Aorta (tissue), 5 donors: ENCODE results near the gene RABGAP1L. TPM values are rescaled to one million over a fixed set of nuclear protein-coding genes. Genes with fewer than 3 reads are reported as not detected.

ENCODE experiments used
- ATAC-seq: fragments of 200-7000 bp; cut with Tn5 transposase; one replicate; pipeline ENCODE4 v1.9.1; 2022; ENCODE audit warnings: moderate library complexity; ENCODE audit not compliant: low FRiP score
- DNase-seq, 2 donors: peaks; one replicate each; pipeline ENCODE4 v3.0.0-alpha.2; 2020
- H3K27ac ChIP-seq, 2 donors: one replicate each; pipeline ENCODE4 v1.5.1; 2013; ENCODE audit warnings: low read length in 2 of 2, mild to moderate bottlenecking in 2 of 2, moderate library complexity in 2 of 2, control low read depth in 1 of 2, inconsistent platforms in 1 of 2, low read depth in 1 of 2
- H3K27me3 ChIP-seq, 2 donors: one replicate each; pipeline ENCODE4 v1.6.1; 2013; ENCODE audit warnings: control low read depth in 1 of 2, low read length in 1 of 2, mild to moderate bottlenecking in 1 of 2, moderate library complexity in 1 of 2; ENCODE audit not compliant: insufficient read depth in 2 of 2, control insufficient read depth in 1 of 2
- H3K36me3 ChIP-seq, 2 donors: one replicate each; pipeline ENCODE4 v1.6.1; 2013; ENCODE audit warnings: control low read depth in 1 of 2, low read length in 1 of 2, mild to moderate bottlenecking in 1 of 2; ENCODE audit not compliant: insufficient read depth in 2 of 2, control insufficient read depth in 1 of 2
- H3K4me1 ChIP-seq, 2 donors: one replicate each; pipeline ENCODE4 v1.6.1; 2013; ENCODE audit warnings: low read length in 2 of 2, control low read depth in 1 of 2, mild to moderate bottlenecking in 1 of 2, moderate library complexity in 1 of 2; ENCODE audit not compliant: insufficient read depth in 2 of 2, control insufficient read depth in 1 of 2
- H3K4me3 ChIP-seq, 2 donors: one replicate each; pipeline ENCODE4 v1.5.1; 2013; ENCODE audit warnings: low read length in 2 of 2, control low read depth in 1 of 2, mild to moderate bottlenecking in 1 of 2
- H3K9me3 ChIP-seq: one replicate; pipeline ENCODE4 v1.6.1; 2013; ENCODE audit warnings: mild to moderate bottlenecking, low read length; ENCODE audit not compliant: control insufficient read depth
- WGBS, 2 donors: extraction: QIAGEN DNeasy Blood & Tissue Kit; methylation state at CpG; one replicate each; pipeline ENCODE4 v1.1.7; 2013; 5-methylcytosine and 5-hydroxymethylcytosine counted together
- intact Hi-C, 2 donors: fragments of 100-400 bp; cut with DNase I; formaldehyde crosslinking; loops; one replicate each; pipeline versions ENCODE4 v1.14.2 to v1.15.0; 2022
- polyA plus RNA-seq, 2 donors: library from polyadenylated mRNA; stranded (reverse); fragments of 200-250 nt; gene quantifications; one replicate each; pipeline ENCODE4 v1.2.3, GENCODE V29; 2013
- total RNA-seq, 2 donors: library from RNA; stranded (reverse); fragmentation: NEBNext Ultra II Directional; extraction: Animal tissue kit (Norgen Biotek cat#: 25700); gene quantifications; one replicate each; pipeline ENCODE4 v1.2.1, GENCODE V29; 2021
- donor health status: healthy with polysubstance abuse.
- donor health status: Bipolar disorder and iron deficiency.
- donor health status: DM: no; HTN: no; CAD: no.
- donor health status: DM: no; HTN: no; CAD: no.
- donor health status: DM: yes; HTN: yes; CAD: no.

RABGAP1L gene
- total and polyA plus RNA-seq, 4 donors = 14.8 to 56.4 (median 38.4) TPM

DNA sequence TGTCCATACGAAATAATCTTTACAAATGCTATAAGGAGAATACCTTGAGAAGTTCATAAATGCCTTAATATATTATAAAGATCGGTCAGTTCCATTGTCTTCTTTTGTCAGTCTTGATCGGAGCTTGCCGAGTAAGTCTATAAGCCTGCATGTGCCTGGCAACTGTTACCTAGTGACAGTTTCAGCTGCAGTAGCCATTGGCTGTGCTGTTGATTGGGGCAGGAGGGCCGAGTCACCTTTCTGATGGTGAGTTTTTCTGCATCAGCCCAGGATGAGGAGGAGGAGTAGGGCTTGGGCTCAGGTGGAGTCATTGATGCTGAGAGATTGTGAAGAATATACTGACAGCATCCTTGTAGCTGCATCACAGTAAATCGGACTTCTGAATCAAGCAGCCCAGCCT is 286.5 kb downstream of the RABGAP1L start:
- Histone ChIP-seq H3K36me3 (no peaks in the 10 kb centered on the region), H3K27me3 (no peaks in the 10 kb centered on the region), H3K4me3 (no peak overlapping the region), H3K9me3 (no peaks in the 10 kb centered on the region), H3K27ac (no peak overlapping the region), H3K4me1 (no peaks in the 10 kb centered on the region)
- DNase-seq (no peak), ATAC-seq (no peak)
- intact Hi-C loops = no loop called here
- WGBS, 2 donors = 81 to 86% methylated on average over 6 of the region's 6 CpGs

DNA sequence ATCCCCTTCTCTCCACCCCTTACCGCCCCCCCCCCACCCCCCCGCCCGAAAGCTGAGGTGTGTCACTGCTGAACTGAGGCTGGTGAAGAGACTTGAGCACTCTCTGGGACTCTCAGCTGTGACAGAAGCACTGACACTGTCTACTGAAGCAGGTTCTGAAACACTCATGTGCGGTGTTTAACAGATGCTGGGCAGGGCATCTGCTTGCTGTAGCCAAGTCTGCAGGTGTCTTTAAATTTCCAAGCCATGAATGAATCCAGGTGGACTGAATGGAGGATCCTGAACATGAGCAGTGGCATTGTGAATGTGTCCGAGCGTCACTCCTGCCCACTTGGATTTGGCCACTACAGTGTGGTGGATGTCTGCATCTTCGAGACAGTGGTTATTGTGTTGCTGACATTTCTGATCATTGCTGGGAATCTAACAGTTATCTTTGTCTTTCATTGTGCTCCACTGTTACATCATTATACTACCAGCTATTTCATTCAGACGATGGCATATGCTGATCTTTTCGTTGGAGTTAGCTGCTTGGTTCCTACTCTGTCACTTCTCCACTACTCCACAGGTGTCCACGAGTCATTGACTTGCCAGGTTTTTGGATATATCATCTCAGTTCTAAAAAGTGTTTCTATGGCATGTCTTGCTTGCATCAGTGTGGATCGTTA is 288.7 kb downstream of the RABGAP1L start, which contains the start of gene GPR52:
TSS of gene GPR52 (plus strand) at position 99 of the 665 bp plus-strand sequence. CDS start at position 247, 148 bp downstream.
- Histone ChIP-seq H3K4me1 (no peaks in the 10 kb centered on the region), H3K27me3 (no peaks in the 10 kb centered on the region), H3K9me3 (no peaks in the 10 kb centered on the region), H3K4me3 (no peak within 1 kb of the TSS), H3K36me3 (no peaks in the 10 kb centered on the region), H3K27ac (no peak within 1 kb of the TSS)
- 89 to 92% methylated on average over 11 of the region's 11 CpGs for WGBS, 2 donors
- ATAC-seq = no peak
- no peak for DNase-seq
- intact Hi-C loops = no loop called here

DNA sequence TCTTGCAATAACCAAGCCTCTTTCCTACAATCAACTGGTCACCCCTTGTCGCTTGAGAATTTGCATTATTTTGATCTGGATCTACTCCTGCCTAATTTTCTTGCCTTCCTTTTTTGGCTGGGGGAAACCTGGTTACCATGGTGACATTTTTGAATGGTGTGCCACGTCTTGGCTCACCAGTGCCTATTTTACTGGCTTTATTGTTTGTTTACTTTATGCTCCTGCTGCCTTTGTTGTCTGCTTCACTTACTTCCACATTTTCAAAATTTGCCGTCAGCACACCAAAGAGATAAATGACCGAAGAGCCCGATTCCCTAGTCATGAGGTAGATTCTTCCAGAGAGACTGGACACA is 289.2 kb downstream of the RABGAP1L start:
- Histone ChIP-seq H3K4me3 (no peak overlapping the region), H3K9me3 (no peaks in the 10 kb centered on the region), H3K4me1 (no peaks in the 10 kb centered on the region), H3K27ac (no peak overlapping the region), H3K27me3 (no peaks in the 10 kb centered on the region), H3K36me3 (no peaks in the 10 kb centered on the region)
- ATAC-seq (no peak), DNase-seq (no peak)
- intact Hi-C loops = no loop called here
- WGBS, 2 donors = 89 to 94% methylated on average over 5 of the region's 5 CpGs

DNA sequence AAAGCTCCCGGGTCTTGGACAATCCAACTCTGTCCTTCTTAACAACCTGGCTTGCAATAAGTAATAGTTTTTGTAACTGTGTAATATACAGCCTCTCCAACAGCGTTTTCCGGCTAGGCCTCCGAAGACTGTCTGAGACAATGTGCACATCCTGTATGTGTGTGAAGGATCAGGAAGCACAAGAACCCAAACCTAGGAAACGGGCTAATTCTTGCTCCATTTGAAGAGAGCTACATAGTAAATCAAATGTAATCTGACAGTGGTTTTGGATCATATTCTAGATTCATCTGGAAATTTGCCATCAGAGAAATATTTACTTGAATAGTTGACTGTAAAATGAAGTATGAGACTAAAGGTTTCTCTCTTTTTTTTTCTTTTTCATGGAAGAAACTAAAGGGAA is 289.7 kb downstream of the RABGAP1L start:
- Histone ChIP-seq H3K27me3 (no peaks in the 10 kb centered on the region), H3K4me1 (no peaks in the 10 kb centered on the region), H3K9me3 (no peaks in the 10 kb centered on the region), H3K27ac (no peak overlapping the region), H3K4me3 (no peak overlapping the region), H3K36me3 (no peaks in the 10 kb centered on the region)
- WGBS, 2 donors = 48 to 56% methylated on average over 5 of the region's 5 CpGs
- intact Hi-C loops = no loop called here
- DNase-seq (no peak), ATAC-seq (peak; percentile 33)

DNA sequence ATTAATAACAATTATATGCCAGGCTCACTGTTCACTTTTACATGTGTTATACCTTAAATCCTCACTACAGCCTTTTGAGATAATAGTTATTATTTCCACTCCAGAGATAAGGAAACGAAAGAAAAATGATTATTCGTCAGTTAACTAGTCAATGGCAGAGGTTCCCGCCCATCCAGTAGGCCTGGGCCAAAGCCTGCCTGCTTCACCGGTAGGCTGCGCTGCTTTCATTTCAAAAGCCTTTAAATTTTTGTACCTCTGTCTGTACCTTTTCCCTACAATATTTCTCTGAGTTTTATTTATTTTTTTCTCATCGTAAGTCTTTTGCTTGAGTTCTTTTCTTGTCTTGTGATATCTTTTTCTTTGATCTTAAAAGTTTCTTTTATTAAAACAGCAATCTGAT is 292.1 kb downstream of the RABGAP1L start:
- Histone ChIP-seq H3K27ac (no peak overlapping the region), H3K27me3 (no peaks in the 10 kb centered on the region), H3K36me3 (no peaks in the 10 kb centered on the region), H3K4me1 (no peaks in the 10 kb centered on the region), H3K4me3 (no peak overlapping the region), H3K9me3 (no peaks in the 10 kb centered on the region)
- ATAC-seq (no peak), DNase-seq (no peak)
- intact Hi-C loops = no loop called here
- 87 to 91% methylated on average over 6 of the region's 6 CpGs for WGBS, 2 donors

DNA sequence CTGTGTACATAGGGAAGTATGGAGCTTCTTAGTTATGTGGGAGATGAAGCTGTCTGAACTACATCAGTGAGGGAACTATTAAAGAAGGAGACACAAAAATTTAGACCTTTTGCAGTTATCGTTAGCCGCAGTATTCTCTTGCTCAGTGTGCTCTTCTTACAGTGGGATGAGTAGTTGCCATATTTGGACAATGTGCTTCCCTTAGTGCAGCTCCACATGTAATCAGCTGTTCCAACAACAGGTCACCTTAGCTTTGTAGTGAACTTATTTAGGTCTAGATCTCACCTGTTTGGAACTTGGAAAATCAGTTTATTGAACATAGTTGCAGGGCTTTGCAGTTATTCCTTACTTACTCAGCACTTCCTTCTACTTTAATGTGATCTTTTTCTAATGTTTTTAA is 306.5 kb downstream of the RABGAP1L start:
- DNase-seq (no peak), ATAC-seq (no peak)
- Histone ChIP-seq H3K27me3 (no peaks in the 10 kb centered on the region), H3K4me3 (no peak overlapping the region), H3K9me3 (no peaks in the 10 kb centered on the region), H3K4me1 (no peaks in the 10 kb centered on the region), H3K27ac (no peak overlapping the region), H3K36me3 (no peaks in the 10 kb centered on the region)
- intact Hi-C loops = no loop called here
- 97 to 99% methylated on average over 2 of the region's 2 CpGs for WGBS, 2 donors

DNA sequence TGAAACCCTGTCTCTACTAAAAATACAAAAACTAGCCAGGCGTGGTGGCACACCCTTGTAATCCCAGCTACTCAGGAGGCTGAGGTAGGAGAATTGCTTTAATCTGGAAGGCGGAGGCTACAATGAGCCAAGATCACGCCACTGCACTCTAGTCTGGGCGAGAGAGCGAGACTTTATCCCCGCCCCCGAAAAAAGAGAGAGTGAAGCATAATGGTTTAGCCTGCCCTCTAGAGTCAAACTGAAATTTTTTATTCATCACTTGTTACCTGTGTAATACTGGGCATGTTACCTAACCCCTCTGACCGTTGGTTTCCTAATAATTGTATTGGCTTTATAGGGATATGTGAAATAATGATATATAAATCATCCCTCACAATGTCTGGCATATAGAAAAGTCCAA is 307.3 kb downstream of the RABGAP1L start:
- Histone ChIP-seq H3K36me3 (no peaks in the 10 kb centered on the region), H3K9me3 (no peaks in the 10 kb centered on the region), H3K27me3 (no peaks in the 10 kb centered on the region), H3K4me1 (no peaks in the 10 kb centered on the region), H3K4me3 (no peak overlapping the region), H3K27ac (no peak overlapping the region)
- ATAC-seq = no peak
- intact Hi-C loops = no loop called here
- WGBS, 2 donors = 85 to 88% methylated on average over 8 of the region's 8 CpGs
- DNase-seq = no peak

DNA sequence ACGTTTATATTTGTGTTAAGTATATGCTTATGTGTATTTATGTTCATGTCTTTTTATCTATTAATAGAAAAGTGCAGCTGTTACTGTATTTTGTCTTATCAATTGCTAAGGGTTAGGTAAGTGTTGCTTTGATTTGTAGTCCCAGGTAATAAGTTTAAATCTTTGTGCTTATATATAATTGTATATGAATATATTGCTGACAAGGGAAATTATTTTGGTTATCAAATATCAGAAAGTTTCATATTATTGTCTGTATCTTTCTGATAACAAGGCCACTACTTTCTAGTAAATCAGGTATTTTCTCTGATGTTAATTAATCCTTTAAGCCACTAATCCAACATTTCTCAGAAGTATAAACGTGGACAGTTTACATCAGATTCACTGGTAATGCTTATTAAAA is 309.7 kb downstream of the RABGAP1L start:
- Histone ChIP-seq H3K9me3 (no peaks in the 10 kb centered on the region), H3K4me1 (no peaks in the 10 kb centered on the region), H3K27me3 (no peaks in the 10 kb centered on the region), H3K36me3 (no peaks in the 10 kb centered on the region), H3K27ac (no peak overlapping the region), H3K4me3 (no peak overlapping the region)
- intact Hi-C loops = no loop called here
- ATAC-seq (no peak), DNase-seq (no peak)
- 69 to 71% methylated on average over 2 of the region's 2 CpGs for WGBS, 2 donors

DNA sequence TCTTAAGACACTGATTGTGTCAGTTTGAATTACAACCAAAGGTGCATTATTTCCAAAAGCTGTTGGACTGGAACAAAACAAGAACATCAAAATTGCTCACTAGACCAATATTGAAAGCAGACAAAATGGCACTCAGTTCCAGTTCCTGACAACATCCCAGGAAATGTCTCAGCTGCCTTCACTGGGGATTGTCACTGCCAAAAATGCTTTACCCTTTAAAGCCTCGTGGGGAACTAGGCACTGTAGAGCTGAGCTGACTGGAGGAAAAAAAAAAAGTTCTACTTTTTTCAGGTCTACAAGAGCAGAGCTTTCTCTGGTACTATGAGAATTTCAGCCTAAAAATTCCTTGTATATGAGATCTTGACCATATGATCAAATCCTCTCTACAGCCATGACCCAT is 310.4 kb downstream of the RABGAP1L start:
- H3K27ac ChIP-seq = no peak overlapping the region
- no peaks in the 10 kb centered on the region for H3K27me3 ChIP-seq
- no peaks in the 10 kb centered on the region for H3K36me3 ChIP-seq
- intact Hi-C loops = no loop called here
- no peaks in the 10 kb centered on the region for H3K9me3 ChIP-seq
- no peak overlapping the region for H3K4me3 ChIP-seq
- no peaks in the 10 kb centered on the region for H3K4me1 ChIP-seq
- WGBS, 2 donors = 0 to 4% methylated on average over 1 of the region's 1 CpG
- no peak for DNase-seq
- no peak for ATAC-seq
